Measurements from ENCODE around the gene MAPRE2. TPM values are rescaled to one million over a fixed set of nuclear protein-coding genes. Genes with fewer than 3 reads are reported as not detected.

MAPRE2 gene
- total RNA-seq, 2 donors from 2014 or later = 11.7 to 11.9 TPM

DNA sequence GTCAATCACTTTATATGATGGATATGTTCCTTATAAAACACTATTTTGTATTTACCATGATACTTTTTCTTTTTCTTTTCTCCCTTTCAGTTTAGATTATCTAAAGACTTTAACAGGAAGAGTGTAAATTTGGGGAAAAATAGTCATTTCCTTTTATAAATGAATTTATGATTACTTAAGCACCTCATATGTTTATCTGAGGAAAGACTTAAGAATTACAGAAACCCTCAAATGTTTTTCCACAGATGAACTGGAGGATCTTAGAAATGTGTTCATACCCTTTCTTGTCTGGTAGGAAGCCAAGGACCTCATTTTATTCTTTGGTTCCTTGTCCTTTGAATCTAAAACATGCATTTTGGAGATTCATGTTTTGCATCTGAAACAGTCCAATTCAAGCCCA, 36.7 kb downstream of the MAPRE2 start:
- Histone ChIP-seq H3K9me3 (no peaks in the 10 kb centered on the region), H3K27me3 (no peaks in the 10 kb centered on the region), H3K4me3 (no peak overlapping the region), H3K4me1 (peaks cover 4% of the 10 kb centered on the region), H3K27ac (no peak overlapping the region), H3K36me3 (replicated peaks in 1 of 2; ENCODE audit: insufficient read depth in 1 of 2, low read depth in 2 of 2) (no peaks in the 10 kb centered on the region)
- TF ChIP-seq CTCF (IDR thresholded peaks at IDR 0.05) = no peak
- no peak for TF ChIP-seq POLR2A (IDR thresholded peaks at IDR 0.05)
- DNase-seq (no peak), ATAC-seq (no peak)
- intact Hi-C loops (cut with DNase I) = no loop called here

- no peak for DNase-seq
- 89 to 96% methylated on average over 1 of the region's 1 CpG for WGBS, 2 donors
- Histone ChIP-seq H3K4me3 (no peak overlapping the region), H3K9me3 (no peaks in the 10 kb centered on the region), H3K36me3 (replicated peaks in 1 of 2; ENCODE audit: insufficient read depth in 1 of 2, low read depth in 2 of 2) (no peaks in the 10 kb centered on the region), H3K27ac (no peak overlapping the region), H3K27me3 (no peaks in the 10 kb centered on the region), H3K4me1 (peaks cover 6% of the 10 kb centered on the region)
- no peak for ATAC-seq
- intact Hi-C loops (cut with DNase I) = no loop called here
- no peak for TF ChIP-seq POLR2A (IDR thresholded peaks at IDR 0.05)
- TF ChIP-seq CTCF (IDR thresholded peaks at IDR 0.05) = no peak
Observed at GRCh38 chr18:35080058-35080457, 38.8 kb downstream of the MAPRE2 start.

GRCh38 chr18:35083174-35083712, 42.0 kb downstream of the MAPRE2 start:
- intact Hi-C loops (cut with DNase I) = no loop called here
- 95 to 96% methylated on average over 3 of the region's 3 CpGs for WGBS, 2 donors
- H3K27me3 ChIP-seq = no peaks in the 10 kb centered on the region
- TF ChIP-seq POLR2A (IDR thresholded peaks at IDR 0.05) (no peak), CTCF (IDR thresholded peaks at IDR 0.05) (no peak)
- H3K36me3 ChIP-seq (replicated peaks in 1 of 2; ENCODE audit: insufficient read depth in 1 of 2, low read depth in 2 of 2) = no peaks in the 10 kb centered on the region
- peaks cover 6% of the 10 kb centered on the region for H3K4me1 ChIP-seq
- DNase-seq (no peak), ATAC-seq (no peak)
- H3K4me3 ChIP-seq = no peak overlapping the region
- H3K9me3 ChIP-seq = no peaks in the 10 kb centered on the region
- no peak overlapping the region for H3K27ac ChIP-seq

- Histone ChIP-seq H3K36me3 (replicated peaks in 1 of 2; ENCODE audit: insufficient read depth in 1 of 2, low read depth in 2 of 2) (no peaks in the 10 kb centered on the region), H3K9me3 (no peaks in the 10 kb centered on the region), H3K4me3 (no peak overlapping the region), H3K4me1 (peaks cover 6% of the 10 kb centered on the region), H3K27ac (no peak overlapping the region), H3K27me3 (no peaks in the 10 kb centered on the region)
- ATAC-seq (no peak), DNase-seq (no peak)
- intact Hi-C loops (cut with DNase I) = no loop called here
- TF ChIP-seq CTCF (IDR thresholded peaks at IDR 0.05) (no peak), POLR2A (IDR thresholded peaks at IDR 0.05) (no peak)
- 57 to 60% methylated on average over 5 of the region's 5 CpGs for WGBS, 2 donors
Observed at GRCh38 chr18:35084494-35085449, 43.6 kb downstream of the MAPRE2 start.
